ENCODE data around the gene TMEM198. TPM values are rescaled to one million over a fixed set of nuclear protein-coding genes. Genes with fewer than 3 reads are reported as not detected.
A peak's percentile ranks its signal among the peaks of the same experiment; 100 is the strongest.

The TMEM198 gene
- total and polyA plus RNA-seq, 7 donors = 0.61 to 3.7 (median 2.1) TPM

- Histone ChIP-seq H3K9me3 (no peaks in the 10 kb centered on the region), H3K27ac (no peak overlapping the region), H3K36me3 (ENCODE audit: insufficient read depth in 1 of 2, low read depth in 1 of 2) (peaks cover 0 to 32% of the 10 kb centered on the region in 2 donors), H3K27me3 (ENCODE audit: insufficient read depth in 3 of 3, low read length in 2 of 3) (no peaks in the 10 kb centered on the region), H3K4me3 (no peak overlapping the region), H3K4me1 (peaks cover 10% of the 10 kb centered on the region)
- intact Hi-C loops (cut with DNase I) = no loop called here
- DNase-seq = no peak
- no peak for ATAC-seq
- TF ChIP-seq CTCF (IDR thresholded peaks at IDR 0.05) = no peak
- WGBS, 3 donors = 80 to 83% (median 83%) methylated on average over 12 of the region's 12 CpGs
These were observed 9.7 kb downstream of the TMEM198 start for GRCh38 chr2:219553463-219553963.

- ATAC-seq = no peak
- no peak overlapping the region for H3K4me3 ChIP-seq
- WGBS, 3 donors = 85 to 95% (median 90%) methylated on average over 12 to 15 of the region's 15 CpGs
- no peaks in the 10 kb centered on the region for H3K27me3 ChIP-seq (ENCODE audit: insufficient read depth in 3 of 3, low read length in 2 of 3)
- no peaks in the 10 kb centered on the region for H3K9me3 ChIP-seq
- H3K4me1 ChIP-seq = peaks cover 10% of the 10 kb centered on the region
- no peak for DNase-seq
- TF ChIP-seq CTCF (IDR thresholded peaks at IDR 0.05) = no peak
- no peak overlapping the region for H3K27ac ChIP-seq
- H3K36me3 ChIP-seq (ENCODE audit: insufficient read depth in 1 of 2, low read depth in 1 of 2) = peaks cover 0 to 40% of the 10 kb centered on the region in 2 donors
- intact Hi-C loops (cut with DNase I) = no loop called here
These were observed 10.5 kb downstream of the TMEM198 start for GRCh38 chr2:219554350-219554749.

GRCh38 chr2:219555956-219556355, 12.1 kb downstream of the TMEM198 start:
- Histone ChIP-seq H3K9me3 (no peaks in the 10 kb centered on the region), H3K4me1 (peaks cover 10% of the 10 kb centered on the region), H3K36me3 (ENCODE audit: insufficient read depth in 1 of 2, low read depth in 1 of 2) (peaks cover 0 to 48% of the 10 kb centered on the region in 2 donors), H3K4me3 (no peak overlapping the region), H3K27me3 (ENCODE audit: insufficient read depth in 3 of 3, low read length in 2 of 3) (no peaks in the 10 kb centered on the region), H3K27ac (no peak overlapping the region)
- TF ChIP-seq CTCF (IDR thresholded peaks at IDR 0.05) = no peak
- ATAC-seq (no peak), DNase-seq (peak in 1 of 2 donors; percentile 40)
- intact Hi-C loops (cut with DNase I) = no loop called here
- 92 to 95% (median 93%) methylated on average over 20 of the region's 20 CpGs for WGBS, 3 donors

GRCh38 chr2:219556413-219556812, 12.6 kb downstream of the TMEM198 start:
- Histone ChIP-seq H3K27me3 (ENCODE audit: insufficient read depth in 3 of 3, low read length in 2 of 3) (no peaks in the 10 kb centered on the region), H3K9me3 (no peaks in the 10 kb centered on the region), H3K4me1 (peaks cover 10% of the 10 kb centered on the region), H3K4me3 (no peak overlapping the region), H3K27ac (no peak overlapping the region), H3K36me3 (ENCODE audit: insufficient read depth in 1 of 2, low read depth in 1 of 2) (peaks cover 0 to 53% of the 10 kb centered on the region in 2 donors)
- TF ChIP-seq CTCF (IDR thresholded peaks at IDR 0.05) = no peak
- ATAC-seq (no peak), DNase-seq (no peak)
- WGBS, 3 donors = 91 to 92% (median 92%) methylated on average over 19 of the region's 19 CpGs
- intact Hi-C loops (cut with DNase I) = no loop called here

GRCh38 chr2:219557320-219557719, 13.5 kb downstream of the TMEM198 start:
- TF ChIP-seq CTCF (IDR thresholded peaks at IDR 0.05) = no peak
- H3K27me3 ChIP-seq (ENCODE audit: insufficient read depth in 3 of 3, low read length in 2 of 3) = no peaks in the 10 kb centered on the region
- peaks cover 7% of the 10 kb centered on the region for H3K4me1 ChIP-seq
- DNase-seq = no peak
- no peak for ATAC-seq
- no peak overlapping the region for H3K27ac ChIP-seq
- H3K36me3 ChIP-seq (ENCODE audit: insufficient read depth in 1 of 2, low read depth in 1 of 2) = peaks cover 0 to 62% of the 10 kb centered on the region in 2 donors
- no peak overlapping the region for H3K4me3 ChIP-seq
- intact Hi-C loops (cut with DNase I) = no loop called here
- H3K9me3 ChIP-seq = no peaks in the 10 kb centered on the region
- WGBS, 3 donors = 90 to 93% (median 92%) methylated on average over 14 to 21 of the region's 21 CpGs

Data from psoas muscle (tissue), 8 donors.